Tibial nerve (tissue), 3 donors: ENCODE measurements around the gene RPTOR.

Experiments used
- CTCF ChIP-seq, 5 experiments: fragments of 200-600 bp in 3 of 5; fragments of 450-650 bp in 2 of 5; sonication (generic) in 3 of 5; IDR thresholded peaks; one replicate each; pipeline ENCODE4 v1.5.1; 2016 to 2019; ENCODE audit warnings: antibody characterized with exemption in 5 of 5, mild to moderate bottlenecking in 3 of 5, moderate library complexity in 2 of 5
- POLR2A ChIP-seq, 2 donors: fragments of 450-650 bp; IDR thresholded peaks; one replicate each; pipeline ENCODE4 v1.6.1; 2017; ENCODE audit warnings: antibody characterized with exemption in 2 of 2, mild to moderate bottlenecking in 2 of 2, moderate library complexity in 2 of 2

DNA sequence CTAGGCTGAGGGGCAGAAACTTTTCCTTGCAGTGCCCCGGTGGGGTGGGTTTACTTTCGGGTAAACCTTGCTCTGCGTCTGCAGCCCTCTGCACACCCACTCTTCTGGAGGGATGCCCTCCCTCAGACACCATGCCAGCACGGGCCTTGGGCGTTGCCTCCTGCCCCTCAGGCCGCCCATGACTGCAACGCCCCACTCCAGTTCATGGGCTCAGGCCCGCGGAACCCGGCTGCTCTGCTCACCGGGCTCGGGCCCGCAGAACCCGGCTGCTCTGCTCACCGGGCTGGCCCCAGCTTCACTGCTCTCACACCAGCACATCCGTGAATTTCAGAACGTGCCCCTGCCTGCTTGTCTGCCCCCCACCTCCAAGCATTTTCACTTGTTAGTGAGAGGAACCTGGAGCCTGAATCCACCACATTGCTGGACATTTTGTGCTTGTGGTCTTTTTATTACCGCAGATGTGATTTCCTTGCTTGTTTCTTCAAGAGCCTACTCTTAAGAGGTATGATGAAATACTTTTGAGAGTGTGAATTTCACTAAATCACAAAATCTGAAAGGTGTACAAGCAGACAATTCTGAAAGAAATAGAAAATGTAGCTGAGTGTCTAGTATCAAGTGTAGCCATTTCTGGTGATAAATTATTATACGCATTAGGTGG is 130.9 kb downstream of the RPTOR start:
- no peak for TF ChIP-seq POLR2A (IDR thresholded peaks at IDR 0.05)
- no peak for TF ChIP-seq CTCF (IDR thresholded peaks at IDR 0.05)
